ENCODE results near the gene CNGB1.
"Not testable (repeated sequence)": the region's sequence is repeated elsewhere in the genome, so short reads cannot be mapped to it uniquely, and the experiment has no call there.

Gene CNGB1

GRCh38 chr16:57882792-57883191 lies 88.1 kb downstream of the CNGB1 start:
- Histone ChIP-seq H3K27ac (ENCODE audit: low read depth, low read length) (no peak overlapping the region), H3K9me3 (ENCODE audit: control insufficient read depth in 1 of 2, low read length in 2 of 2) (no peaks in the 10 kb centered on the region), H3K4me3 (ENCODE audit: low read depth in 1 of 2, low read length in 2 of 2) (no peak overlapping the region), H3K27me3 (ENCODE audit: control insufficient read depth in 1 of 2, insufficient read depth in 2 of 2, low read length in 2 of 2) (peaks cover 30 to 34% of the 10 kb centered on the region in 2 donors), H3K9ac (ENCODE audit: low read depth in 1 of 2, low read length in 2 of 2) (no peak overlapping the region), H3K4me1 (ENCODE audit: control insufficient read depth in 1 of 2, insufficient read depth in 2 of 2, low read length in 2 of 2) (peaks cover 0 to 4% of the 10 kb centered on the region in 2 donors), H3K36me3 (ENCODE audit: control insufficient read depth in 1 of 2, insufficient read depth in 2 of 2, low read length in 2 of 2) (no peaks in the 10 kb centered on the region)

- Histone ChIP-seq H3K4me1 (ENCODE audit: control insufficient read depth in 1 of 2, insufficient read depth in 2 of 2, low read length in 2 of 2) (peaks cover 0 to 4% of the 10 kb centered on the region in 2 donors), H3K27ac (ENCODE audit: low read depth, low read length) (no peak overlapping the region), H3K9me3 (ENCODE audit: control insufficient read depth in 1 of 2, low read length in 2 of 2) (no peaks in the 10 kb centered on the region), H3K27me3 (ENCODE audit: control insufficient read depth in 1 of 2, insufficient read depth in 2 of 2, low read length in 2 of 2) (peaks cover 25 to 30% of the 10 kb centered on the region in 2 donors), H3K36me3 (ENCODE audit: control insufficient read depth in 1 of 2, insufficient read depth in 2 of 2, low read length in 2 of 2) (no peaks in the 10 kb centered on the region), H3K4me3 (ENCODE audit: low read depth in 1 of 2, low read length in 2 of 2) (no peak overlapping the region), H3K9ac (ENCODE audit: low read depth in 1 of 2, low read length in 2 of 2) (no peak overlapping the region)
Measured at GRCh38 chr16:57882206-57882605, 88.7 kb downstream of the CNGB1 start.

- no peak overlapping the region for H3K27ac ChIP-seq (ENCODE audit: low read depth, low read length)
- H3K4me1 ChIP-seq (ENCODE audit: control insufficient read depth in 1 of 2, insufficient read depth in 2 of 2, low read length in 2 of 2), result no peaks in the 10 kb centered on the region
- no peaks in the 10 kb centered on the region for H3K9me3 ChIP-seq (ENCODE audit: control insufficient read depth in 1 of 2, low read length in 2 of 2)
- no peak overlapping the region for H3K4me3 ChIP-seq (ENCODE audit: low read depth in 1 of 2, low read length in 2 of 2)
- no peak overlapping the region for H3K9ac ChIP-seq (ENCODE audit: low read depth in 1 of 2, low read length in 2 of 2)
- no peaks in the 10 kb centered on the region for H3K36me3 ChIP-seq (ENCODE audit: control insufficient read depth in 1 of 2, insufficient read depth in 2 of 2, low read length in 2 of 2)
- peaks cover 8 to 18% of the 10 kb centered on the region in 2 donors for H3K27me3 ChIP-seq (ENCODE audit: control insufficient read depth in 1 of 2, insufficient read depth in 2 of 2, low read length in 2 of 2)
Measured at GRCh38 chr16:57878586-57878985, 92.3 kb downstream of the CNGB1 start.

GRCh38 chr16:57876210-57876609 lies 94.7 kb downstream of the CNGB1 start:
- peaks cover 4 to 6% of the 10 kb centered on the region in 2 donors for H3K27me3 ChIP-seq (ENCODE audit: control insufficient read depth in 1 of 2, insufficient read depth in 2 of 2, low read length in 2 of 2)
- no peak overlapping the region for H3K9ac ChIP-seq (ENCODE audit: low read depth in 1 of 2, low read length in 2 of 2)
- no peak overlapping the region for H3K4me3 ChIP-seq (ENCODE audit: low read depth in 1 of 2, low read length in 2 of 2)
- H3K9me3 ChIP-seq (ENCODE audit: control insufficient read depth in 1 of 2, low read length in 2 of 2), result no peaks in the 10 kb centered on the region
- H3K4me1 ChIP-seq (ENCODE audit: control insufficient read depth in 1 of 2, insufficient read depth in 2 of 2, low read length in 2 of 2), result no peaks in the 10 kb centered on the region
- no peaks in the 10 kb centered on the region for H3K36me3 ChIP-seq (ENCODE audit: control insufficient read depth in 1 of 2, insufficient read depth in 2 of 2, low read length in 2 of 2)
- H3K27ac ChIP-seq (ENCODE audit: low read depth, low read length), result no peak overlapping the region

- H3K27ac ChIP-seq (ENCODE audit: low read depth, low read length), result no peak overlapping the region
- H3K4me1 ChIP-seq (ENCODE audit: control insufficient read depth in 1 of 2, insufficient read depth in 2 of 2, low read length in 2 of 2), result no peaks in the 10 kb centered on the region
- H3K4me3 ChIP-seq (ENCODE audit: low read depth in 1 of 2, low read length in 2 of 2), result no peak overlapping the region
- no peaks in the 10 kb centered on the region for H3K9me3 ChIP-seq (ENCODE audit: control insufficient read depth in 1 of 2, low read length in 2 of 2)
- no peaks in the 10 kb centered on the region for H3K36me3 ChIP-seq (ENCODE audit: control insufficient read depth in 1 of 2, insufficient read depth in 2 of 2, low read length in 2 of 2)
- H3K9ac ChIP-seq (ENCODE audit: low read depth in 1 of 2, low read length in 2 of 2), result no peak overlapping the region
- H3K27me3 ChIP-seq (ENCODE audit: control insufficient read depth in 1 of 2, insufficient read depth in 2 of 2, low read length in 2 of 2), result peaks cover 4 to 6% of the 10 kb centered on the region in 2 donors
Measured at GRCh38 chr16:57875347-57875746, 95.6 kb downstream of the CNGB1 start.

GRCh38 chr16:57873218-57873617 lies 97.7 kb downstream of the CNGB1 start:
- Histone ChIP-seq H3K27me3 (ENCODE audit: control insufficient read depth in 1 of 2, insufficient read depth in 2 of 2, low read length in 2 of 2) (peaks cover 4 to 6% of the 10 kb centered on the region in 2 donors), H3K4me1 (ENCODE audit: control insufficient read depth in 1 of 2, insufficient read depth in 2 of 2, low read length in 2 of 2) (no peaks in the 10 kb centered on the region), H3K36me3 (ENCODE audit: control insufficient read depth in 1 of 2, insufficient read depth in 2 of 2, low read length in 2 of 2) (no peaks in the 10 kb centered on the region), H3K4me3 (ENCODE audit: low read depth in 1 of 2, low read length in 2 of 2) (no peak overlapping the region), H3K27ac (ENCODE audit: low read depth, low read length) (no peak overlapping the region), H3K9me3 (ENCODE audit: control insufficient read depth in 1 of 2, low read length in 2 of 2) (no peaks in the 10 kb centered on the region), H3K9ac (ENCODE audit: low read depth in 1 of 2, low read length in 2 of 2) (no peak overlapping the region)

- H3K4me1 ChIP-seq (ENCODE audit: control insufficient read depth in 1 of 2, insufficient read depth in 2 of 2, low read length in 2 of 2); H3K4me3 ChIP-seq (ENCODE audit: low read depth in 1 of 2, low read length in 2 of 2); H3K27ac ChIP-seq (ENCODE audit: low read depth, low read length); H3K27me3 ChIP-seq (ENCODE audit: control insufficient read depth in 1 of 2, insufficient read depth in 2 of 2, low read length in 2 of 2); H3K9ac ChIP-seq (ENCODE audit: low read depth in 1 of 2, low read length in 2 of 2); H3K36me3 ChIP-seq (ENCODE audit: control insufficient read depth in 1 of 2, insufficient read depth in 2 of 2, low read length in 2 of 2); H3K9me3 ChIP-seq (ENCODE audit: control insufficient read depth in 1 of 2, low read length in 2 of 2): not testable (repeated sequence)
Measured at GRCh38 chr16:57872764-57873163, 98.2 kb downstream of the CNGB1 start.

- Histone ChIP-seq H3K36me3 (ENCODE audit: control insufficient read depth in 1 of 2, insufficient read depth in 2 of 2, low read length in 2 of 2) (no peaks in the 10 kb centered on the region), H3K27ac (ENCODE audit: low read depth, low read length) (no peak overlapping the region), H3K9me3 (ENCODE audit: control insufficient read depth in 1 of 2, low read length in 2 of 2) (no peaks in the 10 kb centered on the region), H3K27me3 (ENCODE audit: control insufficient read depth in 1 of 2, insufficient read depth in 2 of 2, low read length in 2 of 2) (peaks cover 4 to 6% of the 10 kb centered on the region in 2 donors), H3K4me3 (ENCODE audit: low read depth in 1 of 2, low read length in 2 of 2) (no peak overlapping the region), H3K9ac (ENCODE audit: low read depth in 1 of 2, low read length in 2 of 2) (no peak overlapping the region), H3K4me1 (ENCODE audit: control insufficient read depth in 1 of 2, insufficient read depth in 2 of 2, low read length in 2 of 2) (no peaks in the 10 kb centered on the region)
Measured at GRCh38 chr16:57871456-57871855, 99.5 kb downstream of the CNGB1 start.

- peaks cover 4 to 6% of the 10 kb centered on the region in 2 donors for H3K27me3 ChIP-seq (ENCODE audit: control insufficient read depth in 1 of 2, insufficient read depth in 2 of 2, low read length in 2 of 2)
- H3K4me3 ChIP-seq (ENCODE audit: low read depth in 1 of 2, low read length in 2 of 2), result no peak overlapping the region
- H3K9me3 ChIP-seq (ENCODE audit: control insufficient read depth in 1 of 2, low read length in 2 of 2), result no peaks in the 10 kb centered on the region
Measured at GRCh38 chr16:57870753-57871454, 100.0 kb downstream of the CNGB1 start.

GRCh38 chr16:57868913-57869520 lies 101.9 kb downstream of the CNGB1 start:
- H3K9me3 ChIP-seq (ENCODE audit: control insufficient read depth in 1 of 2, low read length in 2 of 2), result no peaks in the 10 kb centered on the region
- no peak overlapping the region for H3K9ac ChIP-seq (ENCODE audit: low read depth in 1 of 2, low read length in 2 of 2)
- H3K36me3 ChIP-seq (ENCODE audit: control insufficient read depth in 1 of 2, insufficient read depth in 2 of 2, low read length in 2 of 2), result no peaks in the 10 kb centered on the region
- H3K27ac ChIP-seq (ENCODE audit: low read depth, low read length), result no peak overlapping the region
- no peaks in the 10 kb centered on the region for H3K4me1 ChIP-seq (ENCODE audit: control insufficient read depth in 1 of 2, insufficient read depth in 2 of 2, low read length in 2 of 2)
- no peak overlapping the region for H3K4me3 ChIP-seq (ENCODE audit: low read depth in 1 of 2, low read length in 2 of 2)
- H3K27me3 ChIP-seq (ENCODE audit: control insufficient read depth in 1 of 2, insufficient read depth in 2 of 2, low read length in 2 of 2), result peaks cover 2 to 4% of the 10 kb centered on the region in 2 donors

More at GRCh38 chr16:57870753-57871454, 100.0 kb downstream of the CNGB1 start:
- Histone ChIP-seq H3K4me1 (ENCODE audit: control insufficient read depth in 1 of 2, insufficient read depth in 2 of 2, low read length in 2 of 2) (no peaks in the 10 kb centered on the region), H3K36me3 (ENCODE audit: control insufficient read depth in 1 of 2, insufficient read depth in 2 of 2, low read length in 2 of 2) (no peaks in the 10 kb centered on the region), H3K27ac (ENCODE audit: low read depth, low read length) (no peak overlapping the region), H3K9ac (ENCODE audit: low read depth in 1 of 2, low read length in 2 of 2) (no peak overlapping the region)
